NCI-H2196 treated with DMSO at 0.1 percent for 48 hours (cell line): ENCODE results near the gene NF2.
"Not testable (repeated sequence)": the region's sequence is repeated elsewhere in the genome, so short reads cannot be mapped to it uniquely, and the experiment has no call there.

Experiments used
- DNase-seq: peaks from one replicate; lab custom pipeline; 2025; ENCODE audit not compliant: unreplicated experiment; lab: John Stamatoyannopoulos, UW

Gene NF2

GRCh38 chr22:29594447-29594846, 9.0 kb upstream of the NF2 start:
- DNase-seq, result not testable (repeated sequence)

GRCh38 chr22:29596408-29596807, 7.0 kb upstream of the NF2 start:
- no peak for DNase-seq

GRCh38 chr22:29597871-29598683, 5.4 kb upstream of the NF2 start:
- not testable (repeated sequence) for DNase-seq

GRCh38 chr22:29598684-29599020, 4.8 kb upstream of the NF2 start:
- DNase-seq, result no peak

- DNase-seq, result no peak
Observed at GRCh38 chr22:29604076-29604360, 585 bp downstream of the NF2 start.

GRCh38 chr22:29605527-29605850, 2.1 kb downstream of the NF2 start:
- DNase-seq, result no peak

GRCh38 chr22:29606320-29606719, 2.9 kb downstream of the NF2 start:
- DNase-seq, result no peak

- no peak for DNase-seq
Observed at GRCh38 chr22:29607426-29607825, 4.0 kb downstream of the NF2 start.

GRCh38 chr22:29609139-29609538, 5.7 kb downstream of the NF2 start:
- DNase-seq, result no peak

- DNase-seq, result no peak
Observed at GRCh38 chr22:29610780-29611179, 7.3 kb downstream of the NF2 start.

GRCh38 chr22:29615705-29616327, 12.4 kb downstream of the NF2 start:
- no peak for DNase-seq

GRCh38 chr22:29617922-29618629, 14.6 kb downstream of the NF2 start:
- DNase-seq, result no peak

GRCh38 chr22:29621761-29622526, 18.5 kb downstream of the NF2 start:
- DNase-seq, result no peak

GRCh38 chr22:29623059-29623458, 19.6 kb downstream of the NF2 start:
- DNase-seq, result no peak

- DNase-seq, result no peak
Observed at GRCh38 chr22:29623553-29624169, 20.2 kb downstream of the NF2 start.

- DNase-seq, result no peak
Observed at GRCh38 chr22:29625090-29625825, 21.8 kb downstream of the NF2 start.

- no peak for DNase-seq
Observed at GRCh38 chr22:29626497-29627195, 23.2 kb downstream of the NF2 start.

- no peak for DNase-seq
Observed at GRCh38 chr22:29627196-29627535, 23.7 kb downstream of the NF2 start.

- DNase-seq, result no peak
Observed at GRCh38 chr22:29628996-29629902, 25.8 kb downstream of the NF2 start.
